Measurements from ENCODE around the gene ONECUT1.
A peak's percentile ranks its signal among the peaks of the same experiment; 100 is the strongest.

Gene ONECUT1

DNA sequence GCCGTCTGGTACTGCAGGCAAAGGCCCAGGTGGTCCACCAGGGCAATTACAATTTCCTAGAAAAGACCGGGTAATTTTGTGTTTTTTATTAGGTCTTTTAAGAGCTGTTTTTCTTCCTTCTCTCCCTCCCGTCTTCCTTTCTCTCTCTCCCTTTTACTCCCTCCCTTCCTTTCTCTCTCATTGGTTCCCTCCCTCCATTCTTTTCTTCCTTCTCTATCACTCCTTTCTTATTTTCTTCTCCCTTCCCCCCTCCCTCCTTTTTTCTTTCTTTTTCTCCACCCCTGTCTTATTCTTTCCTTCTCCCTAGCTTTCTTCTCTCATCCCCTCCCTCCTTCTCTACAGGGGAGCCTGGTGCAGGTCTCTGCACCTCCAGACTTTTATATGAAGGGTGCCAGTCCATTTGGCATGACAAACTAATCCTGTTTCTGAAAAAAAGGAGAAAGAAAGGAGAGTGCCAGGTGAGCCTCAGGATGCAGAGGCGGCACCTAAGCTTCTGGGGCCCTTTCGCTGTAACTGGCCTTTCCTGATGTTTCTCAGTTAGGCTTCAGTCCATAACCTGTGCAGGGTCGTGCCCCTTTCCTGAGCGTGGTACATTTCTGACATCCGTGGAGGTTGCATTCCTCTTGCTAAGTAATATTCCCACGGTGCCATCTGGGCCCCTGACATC, 9.1 kb upstream of the ONECUT1 start:
- Histone ChIP-seq H3K9me2 (replicated peaks; ENCODE audit: low read depth, low read length) (no peaks in the 10 kb centered on the region), H4K20me1 (ENCODE audit: insufficient read depth, low read length, poor library complexity, severe bottlenecking) (no peaks in the 10 kb centered on the region), H3K9ac (ENCODE audit: low read depth, low read length, poor library complexity, severe bottlenecking) (no peak overlapping the region), H3K79me2 (ENCODE audit: insufficient read depth, low read length) (no peaks in the 10 kb centered on the region), H3K4me1 (ENCODE audit: insufficient read depth, low read length, poor library complexity, severe bottlenecking) (peaks cover 4% of the 10 kb centered on the region), H2AFZ (ENCODE audit: low read length) (no peak overlapping the region), H3K4me2 (ENCODE audit: low read depth, low read length, poor library complexity, severe bottlenecking) (no peak overlapping the region), H3F3A (ENCODE audit: low read depth) (no peaks in the 10 kb centered on the region), H3K36me3 (ENCODE audit: insufficient read depth, low read length) (no peaks in the 10 kb centered on the region), H3K9me3 (ENCODE audit: insufficient read depth, low read depth, low read length) (no peaks in the 10 kb centered on the region), H3K4me3 (ENCODE audit: low read length, poor library complexity, severe bottlenecking) (no peak overlapping the region), H3K27me3 (ENCODE audit: insufficient read depth, low read length, poor library complexity, severe bottlenecking) (peaks cover 8% of the 10 kb centered on the region)
- TF ChIP-seq, protein P1, sequence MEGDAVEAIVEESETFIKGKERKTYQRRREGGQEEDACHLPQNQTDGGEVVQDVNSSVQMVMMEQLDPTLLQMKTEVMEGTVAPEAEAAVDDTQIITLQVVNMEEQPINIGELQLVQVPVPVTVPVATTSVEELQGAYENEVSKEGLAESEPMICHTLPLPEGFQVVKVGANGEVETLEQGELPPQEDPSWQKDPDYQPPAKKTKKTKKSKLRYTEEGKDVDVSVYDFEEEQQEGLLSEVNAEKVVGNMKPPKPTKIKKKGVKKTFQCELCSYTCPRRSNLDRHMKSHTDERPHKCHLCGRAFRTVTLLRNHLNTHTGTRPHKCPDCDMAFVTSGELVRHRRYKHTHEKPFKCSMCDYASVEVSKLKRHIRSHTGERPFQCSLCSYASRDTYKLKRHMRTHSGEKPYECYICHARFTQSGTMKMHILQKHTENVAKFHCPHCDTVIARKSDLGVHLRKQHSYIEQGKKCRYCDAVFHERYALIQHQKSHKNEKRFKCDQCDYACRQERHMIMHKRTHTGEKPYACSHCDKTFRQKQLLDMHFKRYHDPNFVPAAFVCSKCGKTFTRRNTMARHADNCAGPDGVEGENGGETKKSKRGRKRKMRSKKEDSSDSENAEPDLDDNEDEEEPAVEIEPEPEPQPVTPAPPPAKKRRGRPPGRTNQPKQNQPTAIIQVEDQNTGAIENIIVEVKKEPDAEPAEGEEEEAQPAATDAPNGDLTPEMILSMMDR (conservative IDR thresholded peaks at IDR 0.05; ENCODE audit: low read length): no peak
- TF ChIP-seq EZH2phosphoT487 (IDR thresholded peaks at IDR 0.05; ENCODE audit: borderline replicate concordance): no peak

- H2AFZ ChIP-seq (ENCODE audit: low read length): peak overlapping the region; percentile 82; the same call in 1 of the 2 replicates
- no peak overlapping the region for H3K9ac ChIP-seq (ENCODE audit: low read depth, low read length, poor library complexity, severe bottlenecking)
- H3K9me2 ChIP-seq (replicated peaks; ENCODE audit: low read depth, low read length): no peaks in the 10 kb centered on the region
- H3F3A ChIP-seq (ENCODE audit: low read depth): no peaks in the 10 kb centered on the region
- no peaks in the 10 kb centered on the region for H3K79me2 ChIP-seq (ENCODE audit: insufficient read depth, low read length)
- H3K27me3 ChIP-seq (ENCODE audit: insufficient read depth, low read length, poor library complexity, severe bottlenecking): peaks cover 8% of the 10 kb centered on the region
- H3K4me1 ChIP-seq (ENCODE audit: insufficient read depth, low read length, poor library complexity, severe bottlenecking): peaks cover 4% of the 10 kb centered on the region
- H4K20me1 ChIP-seq (ENCODE audit: insufficient read depth, low read length, poor library complexity, severe bottlenecking): no peaks in the 10 kb centered on the region
- H3K9me3 ChIP-seq (ENCODE audit: insufficient read depth, low read depth, low read length): no peaks in the 10 kb centered on the region
- TF ChIP-seq EZH2phosphoT487 (IDR thresholded peaks at IDR 0.05; ENCODE audit: borderline replicate concordance): no peak
- TF ChIP-seq, protein P1 (conservative IDR thresholded peaks at IDR 0.05; ENCODE audit: low read length): no peak
- H3K4me3 ChIP-seq (ENCODE audit: low read length, poor library complexity, severe bottlenecking): no peak overlapping the region
- H3K36me3 ChIP-seq (ENCODE audit: insufficient read depth, low read length): no peaks in the 10 kb centered on the region
- no peak overlapping the region for H3K4me2 ChIP-seq (ENCODE audit: low read depth, low read length, poor library complexity, severe bottlenecking)
These were observed 8.5 kb upstream of the ONECUT1 start for GRCh38 chr15:52798529-52799101.

- Histone ChIP-seq H3F3A (ENCODE audit: low read depth) (no peaks in the 10 kb centered on the region), H3K9me2 (replicated peaks; ENCODE audit: low read depth, low read length) (no peaks in the 10 kb centered on the region), H3K4me3 (ENCODE audit: low read length, poor library complexity, severe bottlenecking) (peak overlapping the region; percentile 58), H3K4me2 (ENCODE audit: low read depth, low read length, poor library complexity, severe bottlenecking) (peak overlapping the region; percentile 58), H4K20me1 (ENCODE audit: insufficient read depth, low read length, poor library complexity, severe bottlenecking) (no peaks in the 10 kb centered on the region), H3K9ac (ENCODE audit: low read depth, low read length, poor library complexity, severe bottlenecking) (no peak overlapping the region), H3K4me1 (ENCODE audit: insufficient read depth, low read length, poor library complexity, severe bottlenecking) (peaks cover 4% of the 10 kb centered on the region), H3K27me3 (ENCODE audit: insufficient read depth, low read length, poor library complexity, severe bottlenecking) (peaks cover 8% of the 10 kb centered on the region), H2AFZ (ENCODE audit: low read length) (peak overlapping the region; percentile 82), H3K36me3 (ENCODE audit: insufficient read depth, low read length) (no peaks in the 10 kb centered on the region), H3K9me3 (ENCODE audit: insufficient read depth, low read depth, low read length) (no peaks in the 10 kb centered on the region), H3K79me2 (ENCODE audit: insufficient read depth, low read length) (no peaks in the 10 kb centered on the region)
- TF ChIP-seq EZH2phosphoT487 (IDR thresholded peaks at IDR 0.05; ENCODE audit: borderline replicate concordance): no peak
- TF ChIP-seq, protein P1 (conservative IDR thresholded peaks at IDR 0.05; ENCODE audit: low read length): no peak
These were observed 7.7 kb upstream of the ONECUT1 start for GRCh38 chr15:52797625-52798501.

Data from Loucy (cell line).